Loucy (cell line): ENCODE data around the gene ARHGEF10L.
"Not testable (repeated sequence)": the region's sequence is repeated elsewhere in the genome, so short reads cannot be mapped to it uniquely, and the experiment has no call there.

ENCODE experiments used
- H2AFZ ChIP-seq: fragments of 200-600 bp; sonication (generic); 2 replicates; pipeline ENCODE4 v1.6.0; 2016; ENCODE audit warnings: antibody characterized with exemption, mild to moderate bottlenecking, low read length, moderate library complexity
- H3F3A ChIP-seq: fragments of 200-600 bp; 2 replicates; pipeline ENCODE4 v1.6.0; 2016; ENCODE audit warnings: antibody characterized with exemption, low read depth, mild to moderate bottlenecking
- H3K27me3 ChIP-seq: fragments of 200-600 bp; sonication (generic); 2 replicates; pipeline ENCODE4 v1.6.1; 2014; ENCODE audit warnings: low read length, mild to moderate bottlenecking; ENCODE audit not compliant: insufficient read depth, poor library complexity, severe bottlenecking
- H3K36me3 ChIP-seq: fragments of 200-600 bp; sonication (generic); 2 replicates; pipeline ENCODE4 v1.6.1; 2016; ENCODE audit warnings: low read length; ENCODE audit not compliant: insufficient read depth
- H3K4me1 ChIP-seq: fragments of 200-600 bp; sonication (generic); 2 replicates; pipeline ENCODE4 v1.5.1; 2014; ENCODE audit warnings: low read length, mild to moderate bottlenecking; ENCODE audit not compliant: insufficient read depth, poor library complexity, severe bottlenecking
- H3K4me2 ChIP-seq: fragments of 200-600 bp; sonication (generic); 2 replicates; pipeline ENCODE4 v1.6.0; 2014; ENCODE audit warnings: antibody characterized with exemption, low read length, low read depth, mild to moderate bottlenecking; ENCODE audit not compliant: poor library complexity, severe bottlenecking
- H3K4me3 ChIP-seq: fragments of 200-600 bp; sonication (generic); 2 replicates; pipeline ENCODE4 v1.5.1; 2014; ENCODE audit warnings: low read length, mild to moderate bottlenecking, mixed read lengths; ENCODE audit not compliant: poor library complexity, severe bottlenecking
- H3K79me2 ChIP-seq: fragments of 200-600 bp; sonication (generic); 2 replicates; pipeline ENCODE4 v1.6.1; 2014; ENCODE audit warnings: low read length; ENCODE audit not compliant: insufficient read depth
- H3K9ac ChIP-seq: fragments of 200-600 bp; sonication (generic); 2 replicates; pipeline ENCODE4 v1.6.0; 2014; ENCODE audit warnings: mild to moderate bottlenecking, low read depth, low read length, moderate library complexity; ENCODE audit not compliant: poor library complexity, severe bottlenecking
- H3K9me2 ChIP-seq: fragments of 200-600 bp; sonication (generic); replicated peaks from 2 replicates; pipeline ENCODE4 v1.6.1; 2016; ENCODE audit warnings: low read depth, low read length, mixed read lengths
- H3K9me3 ChIP-seq: fragments of 200-600 bp; sonication (generic); 2 replicates; pipeline ENCODE4 v1.6.1; 2014; ENCODE audit warnings: mild to moderate bottlenecking, antibody characterized with exemption, low read length, low read depth; ENCODE audit not compliant: insufficient read depth
- H4K20me1 ChIP-seq: fragments of 200-600 bp; sonication (generic); 2 replicates; pipeline ENCODE4 v1.6.0; 2014; ENCODE audit warnings: antibody characterized with exemption, low read length, mild to moderate bottlenecking; ENCODE audit not compliant: insufficient read depth, poor library complexity, severe bottlenecking
- EZH2phosphoT487 ChIP-seq: fragments of 200-600 bp; IDR thresholded peaks from 2 replicates; pipeline ENCODE4 v1.6.1; 2018; ENCODE audit warnings: antibody characterized with exemption, mild to moderate bottlenecking, moderate library complexity, borderline replicate concordance
- TF ChIP-seq, protein P1 (sequence below): fragments of 200-600 bp; sonication (generic); conservative IDR thresholded peaks from 2 replicates; pipeline ENCODE4 v1.5.1; 2014; ENCODE audit warnings: mild to moderate bottlenecking, antibody characterized with exemption, low read length

The ARHGEF10L gene

GRCh38 chr1:17745479-17745955 is 206.0 kb downstream of the ARHGEF10L start:
- H3K4me3 ChIP-seq: no peak overlapping the region
- H3K9me3 ChIP-seq: no peaks in the 10 kb centered on the region; the same call in 1 of the 2 replicates
- no peak overlapping the region for H2AFZ ChIP-seq
- no peaks in the 10 kb centered on the region for H3K4me1 ChIP-seq
- no peaks in the 10 kb centered on the region for H3K9me2 ChIP-seq
- no peak overlapping the region for H3K4me2 ChIP-seq
- no peaks in the 10 kb centered on the region for H3F3A ChIP-seq
- no peaks in the 10 kb centered on the region for H4K20me1 ChIP-seq
- H3K79me2 ChIP-seq: no peaks in the 10 kb centered on the region
- no peaks in the 10 kb centered on the region for H3K27me3 ChIP-seq
- H3K9ac ChIP-seq: no peak overlapping the region
- no peaks in the 10 kb centered on the region for H3K36me3 ChIP-seq
- TF ChIP-seq EZH2phosphoT487: no peak
- TF ChIP-seq, protein P1, sequence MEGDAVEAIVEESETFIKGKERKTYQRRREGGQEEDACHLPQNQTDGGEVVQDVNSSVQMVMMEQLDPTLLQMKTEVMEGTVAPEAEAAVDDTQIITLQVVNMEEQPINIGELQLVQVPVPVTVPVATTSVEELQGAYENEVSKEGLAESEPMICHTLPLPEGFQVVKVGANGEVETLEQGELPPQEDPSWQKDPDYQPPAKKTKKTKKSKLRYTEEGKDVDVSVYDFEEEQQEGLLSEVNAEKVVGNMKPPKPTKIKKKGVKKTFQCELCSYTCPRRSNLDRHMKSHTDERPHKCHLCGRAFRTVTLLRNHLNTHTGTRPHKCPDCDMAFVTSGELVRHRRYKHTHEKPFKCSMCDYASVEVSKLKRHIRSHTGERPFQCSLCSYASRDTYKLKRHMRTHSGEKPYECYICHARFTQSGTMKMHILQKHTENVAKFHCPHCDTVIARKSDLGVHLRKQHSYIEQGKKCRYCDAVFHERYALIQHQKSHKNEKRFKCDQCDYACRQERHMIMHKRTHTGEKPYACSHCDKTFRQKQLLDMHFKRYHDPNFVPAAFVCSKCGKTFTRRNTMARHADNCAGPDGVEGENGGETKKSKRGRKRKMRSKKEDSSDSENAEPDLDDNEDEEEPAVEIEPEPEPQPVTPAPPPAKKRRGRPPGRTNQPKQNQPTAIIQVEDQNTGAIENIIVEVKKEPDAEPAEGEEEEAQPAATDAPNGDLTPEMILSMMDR: no peak

DNA sequence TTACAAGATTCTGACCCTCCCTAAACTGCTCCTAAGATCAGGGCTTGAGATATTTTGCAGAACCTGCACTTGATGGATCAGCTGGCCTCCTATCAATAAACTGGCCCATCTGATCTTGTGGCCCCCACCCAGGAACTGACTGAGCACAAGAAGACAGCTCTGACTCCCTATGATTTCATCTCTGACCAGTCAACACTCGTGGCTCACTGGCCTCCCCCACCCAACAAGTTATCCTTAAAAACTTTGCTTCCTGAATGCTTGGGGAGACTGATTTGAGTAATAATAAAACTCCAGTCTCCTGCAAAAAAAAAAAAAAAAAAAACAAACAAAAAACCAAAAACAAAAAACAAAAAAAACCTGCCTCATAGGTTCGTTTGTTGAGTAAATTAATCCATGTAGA is 206.8 kb downstream of the ARHGEF10L start:
- H3K79me2 ChIP-seq, H3K9me2 ChIP-seq, H3F3A ChIP-seq, H3K4me1 ChIP-seq, H2AFZ ChIP-seq, H3K27me3 ChIP-seq, H3K4me2 ChIP-seq, H3K9ac ChIP-seq, H3K36me3 ChIP-seq, H3K9me3 ChIP-seq, H3K4me3 ChIP-seq, H4K20me1 ChIP-seq: not testable (repeated sequence)

DNA sequence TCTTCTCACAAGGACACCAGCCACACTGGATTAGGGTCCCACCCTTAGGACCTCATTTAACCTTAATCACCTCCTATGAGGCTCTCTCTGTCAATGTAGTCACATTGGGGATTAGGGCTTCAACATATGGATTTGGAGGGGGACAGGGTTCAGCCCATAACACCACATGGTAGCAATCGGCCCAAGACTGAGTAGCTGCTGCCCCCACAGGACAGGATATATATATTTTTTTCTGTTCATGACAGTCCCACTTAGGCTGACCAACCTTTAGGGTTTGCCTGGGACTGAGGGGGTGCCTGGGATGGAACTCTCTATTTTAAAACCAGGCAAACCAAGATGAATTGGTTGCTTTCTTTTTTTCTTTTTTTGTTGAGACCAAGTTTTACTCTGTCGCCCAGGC is 207.4 kb downstream of the ARHGEF10L start:
- H3K9me3 ChIP-seq: no peaks in the 10 kb centered on the region
- no peaks in the 10 kb centered on the region for H3K9me2 ChIP-seq
- no peaks in the 10 kb centered on the region for H4K20me1 ChIP-seq
- no peak overlapping the region for H3K9ac ChIP-seq
- no peaks in the 10 kb centered on the region for H3F3A ChIP-seq
- H3K4me2 ChIP-seq: no peak overlapping the region
- no peaks in the 10 kb centered on the region for H3K27me3 ChIP-seq
- TF ChIP-seq, protein P1: no peak
- no peak for TF ChIP-seq EZH2phosphoT487
- H3K4me3 ChIP-seq: no peak overlapping the region
- no peaks in the 10 kb centered on the region for H3K79me2 ChIP-seq
- no peak overlapping the region for H2AFZ ChIP-seq
- H3K4me1 ChIP-seq: no peaks in the 10 kb centered on the region
- no peaks in the 10 kb centered on the region for H3K36me3 ChIP-seq
